ENCODE measurements around the gene PAF1.

The PAF1 gene

DNA sequence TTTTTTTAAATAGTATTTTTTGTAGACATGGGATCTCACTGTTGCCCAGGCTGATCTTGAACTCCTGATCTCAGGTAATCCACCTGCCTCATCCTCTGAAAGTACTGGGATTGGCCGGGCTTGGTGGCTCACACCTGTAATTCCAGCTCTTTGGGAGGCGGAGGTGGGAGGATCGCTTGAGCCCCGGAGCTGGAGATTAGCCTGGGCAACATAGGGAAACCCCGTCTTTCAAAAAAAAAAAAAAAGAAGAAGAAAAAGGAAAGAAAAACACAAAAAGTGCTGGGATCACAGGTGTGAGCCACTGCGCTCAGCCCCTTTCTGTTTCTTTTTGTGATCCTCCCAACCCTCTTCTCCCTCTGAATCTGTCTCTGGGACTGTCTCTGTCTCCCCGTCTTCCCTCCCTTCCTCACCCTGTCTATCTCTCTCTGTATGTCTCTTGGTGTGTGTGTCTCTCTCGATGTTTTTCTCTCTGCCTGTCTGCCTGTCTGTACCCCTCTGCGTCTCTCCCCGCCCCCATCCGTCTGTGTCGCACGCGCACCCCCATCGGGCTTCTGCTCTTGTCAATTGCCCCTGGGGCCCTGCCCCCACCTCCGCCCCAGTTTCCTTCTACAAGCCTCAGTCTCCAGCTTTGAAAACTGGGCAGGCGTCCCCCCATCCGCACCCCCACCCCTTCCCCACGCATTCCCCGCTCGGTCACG is 15.2 kb upstream of the PAF1 start:
- peak; percentile 84 to 87 for DNase-seq (ENCODE audit: low read depth in 2 of 2)

DNA sequence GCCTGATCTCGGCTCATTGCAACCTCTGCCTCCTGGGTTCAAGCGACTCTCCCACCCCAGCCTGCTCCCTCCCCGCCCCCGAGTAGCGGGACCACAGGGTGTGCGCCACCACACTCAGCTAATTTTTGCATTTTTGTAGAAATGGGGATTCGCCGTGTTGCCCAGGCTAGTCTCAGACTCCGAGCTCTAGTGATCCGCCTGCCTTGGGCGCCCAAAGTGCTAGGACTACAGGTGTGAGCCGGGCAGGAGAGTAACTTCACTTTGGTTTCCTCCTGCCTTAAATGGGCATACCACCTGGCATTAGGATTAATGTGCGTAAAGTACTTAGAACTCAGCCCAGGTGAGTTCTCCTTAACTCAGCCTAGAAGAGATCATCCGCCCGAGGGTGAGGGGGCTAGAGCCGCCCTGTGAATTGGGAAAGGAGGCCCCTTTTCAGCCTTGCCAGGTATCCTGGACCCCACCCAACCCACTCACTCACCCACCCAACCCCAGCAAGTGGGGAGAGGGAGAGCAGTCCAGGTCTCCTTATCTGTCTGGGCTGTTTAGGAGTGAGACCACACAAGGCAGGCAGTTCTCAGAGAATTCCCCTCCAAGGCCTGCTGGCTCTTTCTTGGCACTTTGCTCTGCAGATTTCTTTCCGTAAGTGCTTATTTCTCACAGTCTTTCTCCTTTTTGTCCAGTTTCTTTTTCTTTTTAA is 14.5 kb upstream of the PAF1 start:
- no peak for DNase-seq (ENCODE audit: low read depth in 2 of 2)

DNA sequence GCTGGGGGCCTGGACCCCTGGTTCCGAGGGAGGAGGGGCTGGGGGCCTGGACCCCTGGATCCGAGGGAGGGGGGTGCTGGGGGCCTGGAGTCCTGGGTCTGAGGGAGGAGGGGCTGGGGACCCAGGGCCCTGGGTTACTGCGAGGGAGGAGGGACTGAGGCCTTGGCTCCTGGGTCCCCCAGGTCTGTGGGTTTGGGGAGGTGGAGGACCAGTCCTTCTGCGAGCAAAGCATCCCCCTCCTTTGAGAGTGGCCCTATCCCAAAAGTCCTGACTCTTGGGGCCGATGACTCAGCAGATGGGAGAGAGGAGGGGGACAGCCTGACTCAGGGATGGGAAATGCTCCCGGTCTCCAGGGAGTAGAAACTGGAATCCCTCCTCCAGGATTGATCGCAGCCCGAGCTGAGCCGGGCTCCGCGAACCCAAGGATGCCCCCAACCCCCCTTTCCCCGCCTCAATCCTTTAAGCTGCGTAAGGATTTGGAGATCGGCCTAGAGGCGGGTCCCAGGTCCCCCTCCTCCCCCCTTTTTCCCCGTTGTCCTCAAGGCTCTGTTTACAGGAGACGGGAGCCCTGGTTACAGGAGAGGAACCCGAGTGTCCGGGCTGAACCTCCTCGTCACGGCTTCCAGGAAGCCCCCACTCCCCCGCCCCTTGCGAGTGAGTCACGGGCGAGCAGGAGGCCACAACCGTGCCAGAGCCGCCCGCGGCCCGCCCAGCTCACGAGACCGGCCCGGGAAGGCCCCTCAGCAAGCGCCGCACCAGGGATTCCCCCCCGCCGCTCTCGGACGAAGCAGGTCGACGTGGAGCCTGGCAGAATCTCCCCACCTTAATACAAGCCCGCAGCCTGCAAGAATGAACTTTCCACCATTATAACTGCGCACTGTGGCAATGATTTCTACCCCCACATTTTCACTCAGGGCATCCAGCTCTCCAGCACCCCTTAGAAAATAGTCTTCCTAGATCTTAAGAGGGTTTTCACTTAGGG is 12.7 kb upstream of the PAF1 start:
- DNase-seq (ENCODE audit: low read depth in 2 of 2): peak; percentile 91 to 96

DNA sequence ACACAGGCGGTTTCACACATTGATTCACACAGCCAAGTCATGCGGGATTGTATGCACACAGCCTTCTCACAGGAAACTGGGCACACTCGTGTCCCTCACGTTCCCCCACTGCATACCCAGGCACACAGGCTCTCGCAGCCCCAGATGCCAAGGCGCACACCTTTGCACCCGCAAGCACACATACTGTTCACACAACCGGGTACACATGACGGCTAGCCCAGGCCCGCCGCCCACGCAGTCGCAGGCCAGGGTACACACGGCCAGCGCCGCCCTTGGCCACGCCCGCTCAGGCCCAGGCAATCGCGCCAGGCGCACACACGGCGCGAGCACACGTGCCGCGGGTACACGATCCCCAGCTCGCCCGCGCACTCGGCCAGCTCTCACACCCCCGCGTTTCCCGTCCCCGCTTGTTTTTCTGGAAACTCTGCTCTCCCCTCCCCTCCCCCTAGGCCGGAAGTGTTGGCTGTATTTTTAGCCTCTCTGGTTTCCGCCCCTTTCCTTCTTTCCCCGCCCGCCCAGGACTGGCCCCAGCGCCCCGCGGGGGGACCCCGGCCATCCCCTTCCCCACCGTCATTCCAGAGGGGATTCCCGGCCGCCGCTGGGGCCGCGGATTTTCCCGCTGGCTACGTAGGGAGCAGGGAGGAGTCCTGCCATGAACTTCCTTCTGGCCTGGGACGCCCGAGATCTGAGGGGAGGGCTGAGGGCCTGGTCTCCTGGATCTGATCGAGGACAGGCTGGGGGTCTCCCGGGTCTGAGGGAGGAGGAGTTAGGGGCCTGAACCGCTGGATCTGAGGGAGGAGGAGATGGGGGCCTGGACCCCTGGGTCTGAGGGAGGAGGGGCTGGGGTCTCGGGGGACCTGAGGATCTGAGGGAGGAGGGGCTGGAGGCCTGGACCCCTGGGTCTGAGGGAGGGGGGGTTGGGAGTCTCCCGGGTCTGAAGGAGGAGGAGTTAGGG is 11.7 kb upstream of the PAF1 start:
- DNase-seq (ENCODE audit: low read depth in 2 of 2): peak; percentile 80 to 81

DNA sequence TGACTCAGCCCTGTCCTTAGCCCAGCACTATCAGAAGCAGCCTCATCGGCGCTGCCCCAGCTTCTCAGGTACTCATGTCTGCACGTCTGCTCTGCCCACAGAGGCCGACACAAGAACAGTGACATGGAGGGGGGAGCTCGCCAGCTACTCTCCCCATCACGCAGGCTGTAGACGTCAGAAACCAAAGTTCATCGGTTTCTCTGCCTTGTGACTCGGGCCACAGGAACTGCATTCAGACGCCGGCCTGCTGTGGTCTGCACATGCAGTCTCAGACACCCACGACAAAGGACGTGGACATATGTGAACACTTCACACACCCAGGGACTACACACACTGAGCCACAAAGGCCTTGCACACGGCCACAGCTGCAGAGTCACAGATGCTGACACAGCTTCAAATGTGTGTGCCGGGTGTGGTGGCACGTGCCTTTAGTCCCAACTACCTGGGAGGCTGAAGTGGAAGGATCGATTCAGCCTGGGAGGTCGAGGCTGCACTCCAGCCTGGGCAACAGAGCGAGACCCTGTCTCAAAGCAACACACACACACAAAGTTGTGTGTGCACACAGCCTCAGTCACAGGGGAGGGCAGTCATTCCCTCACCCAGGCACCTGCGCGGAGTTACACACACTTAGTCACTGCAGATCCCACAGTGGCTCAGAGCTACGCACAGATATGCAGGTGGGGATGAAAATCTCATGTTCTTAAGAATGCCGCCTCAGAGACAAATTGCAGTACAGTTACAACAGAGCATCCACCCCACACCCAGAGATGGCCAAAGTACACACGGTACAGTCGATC is 10.8 kb upstream of the PAF1 start:
- DNase-seq (ENCODE audit: low read depth in 2 of 2): peak; percentile 74 to 77

DNA sequence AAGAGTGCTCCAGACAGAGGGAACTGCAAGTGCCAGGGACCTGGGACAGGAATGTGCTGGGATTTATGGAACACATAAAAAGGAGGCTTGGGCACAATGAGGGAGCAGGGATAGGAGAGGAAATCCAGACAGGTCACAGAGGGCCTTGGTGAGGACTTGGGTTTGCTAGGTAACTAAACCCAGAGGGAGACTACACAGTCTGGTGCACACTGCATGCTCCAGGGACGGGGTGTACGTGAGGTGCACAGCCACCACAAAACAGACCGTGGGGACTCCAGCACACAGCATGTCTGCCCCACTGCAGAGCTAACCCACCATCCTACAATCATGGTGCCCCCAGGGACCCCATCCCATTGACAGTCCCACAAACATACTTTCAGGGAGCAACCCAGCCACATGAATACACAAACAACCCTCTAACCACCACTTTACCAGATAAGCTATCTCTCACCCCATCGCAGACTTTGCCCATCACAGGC is 10.2 kb upstream of the PAF1 start:
- no peak for DNase-seq (ENCODE audit: low read depth in 2 of 2)

DNA sequence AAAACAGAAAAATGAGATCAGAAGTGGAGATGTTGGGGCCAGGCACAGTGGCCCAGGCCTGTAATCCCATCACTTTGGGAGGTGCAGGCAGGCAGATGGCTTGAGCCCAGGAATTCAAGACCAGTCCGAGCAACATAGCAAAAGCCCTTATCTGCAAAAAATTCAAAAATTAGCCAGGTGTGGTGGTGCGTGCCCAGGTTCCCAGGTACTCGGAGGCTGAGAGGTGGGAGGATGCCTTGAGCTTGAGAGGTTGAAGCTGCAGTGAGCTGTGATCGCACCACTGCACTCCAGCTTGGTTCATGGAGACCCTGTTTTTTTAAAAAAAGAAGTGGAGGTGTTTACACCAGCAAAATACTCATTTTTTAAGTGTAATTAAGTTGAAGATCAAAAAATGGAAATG is 9.2 kb upstream of the PAF1 start:
- DNase-seq (ENCODE audit: low read depth in 2 of 2): no peak

DNA sequence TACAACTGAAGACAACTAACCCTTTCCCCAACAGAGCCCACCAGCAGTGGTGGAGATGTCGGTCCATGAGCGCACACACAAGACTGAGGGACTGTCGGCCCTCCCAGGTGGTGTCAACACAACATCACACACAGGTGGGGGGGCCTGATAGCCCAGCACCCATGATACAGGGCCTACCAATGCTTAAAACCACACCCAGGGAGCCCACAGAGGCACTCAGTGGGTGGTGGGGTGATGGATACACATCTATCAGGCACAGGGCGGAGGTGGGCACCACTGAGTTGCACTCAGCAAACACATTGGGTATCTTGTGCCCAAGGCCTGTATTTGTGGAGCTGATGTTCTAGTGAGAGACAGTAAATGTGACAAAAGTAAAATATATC is 8.8 kb upstream of the PAF1 start:
- DNase-seq (ENCODE audit: low read depth in 2 of 2): no peak

DNA sequence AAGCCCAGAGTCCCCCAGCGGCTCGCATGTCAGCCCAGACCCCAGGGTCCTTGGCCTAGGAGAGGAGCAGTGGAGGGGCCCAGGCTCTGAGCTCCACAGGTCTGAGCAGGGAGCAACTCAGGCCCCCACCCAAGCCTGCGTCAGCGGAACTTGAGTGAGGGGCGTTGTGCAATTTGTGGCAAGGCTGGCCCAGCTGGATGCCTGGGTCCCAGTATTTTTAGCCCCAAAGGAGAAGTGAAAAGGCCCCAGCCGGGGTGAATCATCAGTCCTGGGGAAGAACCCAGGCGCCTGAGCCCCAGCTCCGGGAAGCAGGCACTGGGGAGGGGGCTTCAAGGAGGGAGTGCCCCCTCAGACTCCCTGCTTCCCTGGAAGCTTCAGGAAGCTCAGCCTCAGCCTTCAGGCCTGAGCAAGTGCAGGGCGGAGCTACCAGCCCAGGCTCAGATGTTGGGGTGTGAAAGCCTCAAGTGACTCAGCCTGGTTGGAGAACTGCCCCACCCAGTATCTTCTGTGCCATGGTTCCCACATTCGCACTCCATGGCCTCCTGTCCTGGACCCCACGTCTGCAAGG is 7.5 kb upstream of the PAF1 start:
- DNase-seq (ENCODE audit: low read depth in 2 of 2): no peak

DNA sequence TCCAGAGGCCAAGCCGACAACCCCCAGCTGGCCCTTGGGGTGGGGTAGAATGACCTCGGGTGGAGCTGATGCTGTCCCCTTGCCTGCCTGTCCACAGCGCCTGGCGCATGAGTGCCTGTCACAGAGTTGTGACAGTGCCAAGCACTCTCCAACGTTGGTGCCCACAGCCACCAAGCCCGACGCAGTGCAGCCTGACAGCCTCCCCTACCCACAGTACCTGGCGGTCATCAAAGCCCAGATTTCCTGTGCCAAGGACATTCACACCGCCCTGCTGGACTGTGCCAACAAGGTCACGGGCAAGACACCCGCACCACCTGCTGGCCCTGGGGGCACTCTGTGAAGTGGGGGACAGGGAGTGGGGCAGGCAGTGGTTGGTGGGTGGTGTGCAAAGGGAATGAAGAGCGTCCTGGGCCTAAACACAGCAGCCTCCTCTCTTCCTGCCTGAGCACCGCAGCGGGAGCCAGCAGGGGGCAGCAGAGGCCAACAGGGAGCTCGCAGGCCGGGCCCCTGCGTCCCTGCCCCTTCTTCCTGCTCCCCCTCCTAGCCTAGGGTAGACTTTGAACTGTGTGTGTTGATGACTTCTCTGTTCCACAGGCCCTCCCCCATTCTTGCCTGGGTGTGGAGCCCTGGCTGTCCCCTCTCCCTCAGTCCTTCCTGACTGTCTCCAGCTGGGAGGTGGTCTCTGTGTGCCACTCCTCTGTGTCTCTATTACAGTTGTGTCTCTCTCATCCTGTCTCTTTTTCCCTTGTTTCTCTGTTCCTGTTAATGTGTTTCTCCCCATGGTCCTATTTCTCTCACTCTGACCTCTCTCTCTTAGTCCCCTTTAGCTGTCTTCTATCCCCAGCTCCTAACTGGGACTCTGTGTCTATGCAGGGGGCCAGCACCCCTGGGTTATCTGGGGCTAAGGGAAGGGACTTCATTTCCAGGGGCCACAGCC is 6.7 kb upstream of the PAF1 start:
- peak; percentile 87 to 89 for DNase-seq (ENCODE audit: low read depth in 2 of 2)

DNA sequence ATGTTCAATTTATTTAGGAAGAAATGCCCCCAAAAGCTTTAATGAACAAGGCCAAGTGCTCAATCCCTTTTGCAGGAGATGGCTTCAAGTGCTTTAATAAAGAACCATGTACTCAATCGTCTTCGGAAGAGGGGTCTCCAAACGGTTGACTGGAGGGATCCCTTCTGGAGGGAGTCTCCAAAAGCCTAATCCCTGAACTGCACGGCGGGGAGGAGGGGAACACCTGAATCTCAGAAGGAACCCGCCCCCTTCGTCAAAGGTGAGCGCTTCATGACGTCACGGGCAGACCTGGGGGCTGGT is 505 bp downstream of the PAF1 start:
- peak in 1 of 2 donors; percentile 73 for DNase-seq (ENCODE audit: low read depth in 2 of 2)

DNA sequence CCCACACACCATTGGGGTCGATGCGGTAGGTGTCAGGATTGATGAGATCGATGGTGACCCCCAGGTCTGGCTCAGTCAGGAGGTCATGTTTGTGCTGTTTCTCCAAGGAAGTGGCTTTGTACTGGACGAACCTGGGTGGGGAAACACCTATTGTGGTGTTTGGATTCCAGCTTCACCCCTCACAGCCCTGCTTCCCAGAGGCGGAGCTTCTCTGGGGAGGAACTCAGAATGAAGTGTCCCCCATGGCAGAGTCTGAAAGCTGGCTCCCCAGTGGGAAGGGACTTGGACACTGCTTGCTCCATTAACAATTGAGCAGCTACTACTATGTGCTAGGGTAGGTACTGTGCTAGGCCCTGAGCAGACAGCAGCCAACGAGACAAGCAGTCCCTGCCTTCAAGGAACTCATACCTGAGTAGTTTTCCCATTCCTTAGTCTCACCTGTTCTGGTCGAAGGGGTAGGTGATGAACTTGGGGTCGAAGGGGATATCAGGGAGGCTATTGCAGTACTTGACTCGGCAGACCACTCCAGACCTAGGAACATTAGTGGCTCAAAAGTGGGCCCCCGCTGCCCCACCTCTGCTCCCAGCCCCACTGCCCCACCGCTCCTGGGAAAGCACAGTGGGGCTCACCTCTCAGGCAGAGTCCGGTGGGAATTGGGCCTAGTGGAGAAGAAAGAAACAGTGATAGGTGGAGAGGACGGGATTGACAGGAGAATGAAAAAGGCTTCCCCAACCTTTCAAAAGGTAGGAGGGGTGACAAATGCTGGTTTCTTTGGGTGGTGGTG is 1.1 kb downstream of the PAF1 start:
- DNase-seq (ENCODE audit: low read depth in 2 of 2): no peak

DNA sequence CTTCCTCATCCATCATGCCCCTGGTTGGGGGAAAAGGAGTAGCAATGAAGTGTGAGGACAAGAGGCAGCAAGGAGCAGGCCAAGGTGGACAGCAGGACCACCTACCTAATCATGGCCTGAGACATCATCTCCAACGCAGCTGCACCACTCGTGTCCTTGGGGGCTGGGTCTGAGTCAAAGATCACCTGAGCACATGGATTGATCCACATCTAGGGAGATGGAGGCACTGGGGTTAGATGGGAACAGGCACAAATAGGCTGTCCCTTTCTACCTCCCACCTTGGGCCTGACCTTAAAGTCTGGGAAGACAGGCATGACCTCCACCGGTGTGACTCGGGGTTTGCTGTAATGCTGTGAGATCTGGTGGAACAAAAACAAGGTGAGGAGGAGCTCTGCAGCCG is 2.2 kb downstream of the PAF1 start:
- no peak for DNase-seq (ENCODE audit: low read depth in 2 of 2)

DNA sequence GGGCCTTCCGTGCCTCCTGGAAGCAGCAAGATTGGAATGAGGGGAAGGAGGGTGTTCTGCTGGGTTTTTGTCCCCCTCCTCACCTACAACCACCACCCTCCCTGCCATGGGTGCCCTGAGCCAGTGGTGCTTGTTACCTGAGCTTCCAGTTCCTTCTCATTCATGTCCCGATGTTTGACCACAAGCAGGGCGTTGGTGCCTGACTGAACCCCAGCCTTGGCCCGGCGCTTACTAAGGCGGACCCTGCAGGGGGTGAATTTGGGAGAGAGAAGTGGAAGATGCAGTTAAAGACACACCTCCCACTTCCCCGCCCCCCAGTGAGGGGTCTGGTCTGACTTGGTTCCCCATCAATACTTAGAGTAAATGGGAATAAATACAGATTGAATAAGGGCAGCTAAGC is 4.3 kb downstream of the PAF1 start:
- DNase-seq (ENCODE audit: low read depth in 2 of 2): no peak

DNA sequence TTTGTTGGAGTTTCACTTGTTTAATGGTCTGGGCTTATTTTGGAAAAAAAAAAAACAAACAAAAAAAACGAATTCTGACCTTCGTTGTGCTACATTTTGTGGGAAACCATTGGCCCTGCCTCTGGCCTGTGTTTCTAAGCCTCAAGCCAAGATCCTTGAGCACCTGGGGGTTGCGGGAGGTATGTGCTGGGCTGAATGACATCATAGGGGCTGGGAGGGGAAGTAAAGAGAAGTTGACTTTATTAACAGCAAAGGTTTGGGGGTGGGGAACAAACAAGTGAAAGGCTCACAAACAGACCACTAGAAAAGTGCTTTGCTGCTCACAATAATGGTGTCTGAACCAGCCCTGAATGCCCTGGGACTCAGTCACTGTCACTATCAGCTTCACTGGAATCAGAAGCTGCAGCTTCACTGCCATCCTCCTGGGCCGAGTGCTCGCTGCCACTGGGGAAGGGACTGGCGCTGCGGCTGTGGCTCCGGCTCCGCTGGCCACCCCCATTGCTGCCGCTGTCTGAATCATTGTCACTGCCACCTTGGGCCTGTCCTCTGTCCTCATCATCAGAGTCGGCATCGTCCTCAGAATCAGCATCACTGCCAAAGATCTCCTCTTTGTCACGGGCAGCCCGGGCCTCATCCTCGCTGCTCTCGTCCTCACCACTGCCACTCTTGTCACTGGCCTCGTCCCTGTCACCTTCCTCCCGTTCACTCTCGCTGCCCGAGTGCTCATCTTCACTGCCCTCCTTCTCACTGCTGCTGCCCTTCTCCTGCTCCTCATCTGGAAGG is 5.1 kb downstream of the PAF1 start:
- DNase-seq (ENCODE audit: low read depth in 2 of 2): no peak

DNA sequence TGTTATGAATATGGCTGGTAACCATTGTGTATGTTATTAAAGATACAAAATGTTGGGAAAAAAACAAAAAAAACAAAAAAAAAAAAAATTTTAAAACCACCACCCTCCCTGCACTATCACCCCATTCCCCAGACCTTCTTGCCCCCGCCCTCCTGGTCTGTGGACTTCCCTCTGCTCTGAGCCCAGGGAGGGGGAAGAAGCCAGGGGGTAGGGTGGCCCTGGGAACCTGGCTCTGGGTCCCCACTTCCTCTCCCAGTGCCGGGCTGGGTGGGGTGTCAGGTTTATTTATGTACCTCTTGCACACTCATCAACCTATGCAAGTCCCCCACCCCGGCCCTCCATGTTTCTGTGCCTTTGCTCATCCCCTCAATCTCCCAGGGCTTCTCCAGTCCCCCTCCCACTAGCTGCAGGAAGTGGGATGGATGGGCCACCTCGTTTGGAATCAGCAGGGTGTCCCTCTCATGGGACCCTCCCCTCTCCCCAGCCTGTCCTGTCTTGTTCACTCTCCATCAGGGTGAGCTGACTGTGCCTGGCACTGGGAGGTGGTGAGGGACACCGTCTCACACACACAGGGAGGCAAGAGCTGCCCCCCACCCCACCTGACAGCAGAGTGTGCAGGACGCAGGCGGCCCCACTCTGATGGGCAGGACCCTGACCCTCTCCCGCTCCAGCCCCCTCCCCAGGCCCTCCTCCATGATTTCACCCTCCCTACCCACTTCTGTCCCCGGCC is 5.9 kb downstream of the PAF1 start:
- no peak for DNase-seq (ENCODE audit: low read depth in 2 of 2)

All from stimulated activated CD8-positive, alpha-beta memory T cell treated with anti-CD3 and anti-CD28 coated beads, Interleukin-7, amount 100 ng/mL, for 4 hours (primary cell).